Inflammatory macrophage (primary cell): ENCODE data around the gene CRACDL.

Experiments used
- DNase-seq, 2 donors: peaks; one replicate each; pipeline ENCODE4 v3.0.0-alpha.2; 2020 to 2022
- total RNA-seq, 18 experiments: gene quantifications; one replicate each; lab custom pipeline; 2026; ENCODE audit warnings: mixed read lengths in 6 of 18, inconsistent platforms in 2 of 18; lab: John Stamatoyannopoulos, UW

CRACDL gene, protein sequence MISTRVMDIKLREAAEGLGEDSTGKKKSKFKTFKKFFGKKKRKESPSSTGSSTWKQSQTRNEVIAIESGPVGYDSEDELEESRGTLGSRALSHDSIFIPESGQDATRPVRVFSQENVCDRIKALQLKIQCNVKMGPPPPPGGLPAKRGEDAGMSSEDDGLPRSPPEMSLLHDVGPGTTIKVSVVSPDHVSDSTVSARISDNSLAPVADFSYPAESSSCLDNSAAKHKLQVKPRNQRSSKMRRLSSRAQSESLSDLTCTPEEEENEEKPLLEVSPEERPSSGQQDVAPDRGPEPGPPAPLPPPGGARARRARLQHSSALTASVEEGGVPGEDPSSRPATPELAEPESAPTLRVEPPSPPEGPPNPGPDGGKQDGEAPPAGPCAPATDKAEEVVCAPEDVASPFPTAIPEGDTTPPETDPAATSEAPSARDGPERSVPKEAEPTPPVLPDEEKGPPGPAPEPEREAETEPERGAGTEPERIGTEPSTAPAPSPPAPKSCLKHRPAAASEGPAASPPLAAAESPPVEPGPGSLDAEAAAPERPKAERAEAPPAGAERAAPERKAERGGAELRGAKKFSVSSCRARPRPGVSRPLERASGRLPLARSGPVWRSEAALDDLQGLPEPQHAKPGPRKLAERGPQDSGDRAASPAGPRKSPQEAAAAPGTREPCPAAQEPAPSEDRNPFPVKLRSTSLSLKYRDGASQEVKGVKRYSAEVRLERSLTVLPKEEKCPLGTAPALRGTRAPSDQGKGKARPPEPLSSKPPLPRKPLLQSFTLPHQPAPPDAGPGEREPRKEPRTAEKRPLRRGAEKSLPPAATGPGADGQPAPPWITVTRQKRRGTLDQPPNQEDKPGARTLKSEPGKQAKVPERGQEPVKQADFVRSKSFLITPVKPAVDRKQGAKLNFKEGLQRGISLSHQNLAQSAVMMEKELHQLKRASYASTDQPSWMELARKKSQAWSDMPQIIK
- total RNA-seq = 0.04 to 0.69 (median 0.24) reads per million in 18 experiments

DNA sequence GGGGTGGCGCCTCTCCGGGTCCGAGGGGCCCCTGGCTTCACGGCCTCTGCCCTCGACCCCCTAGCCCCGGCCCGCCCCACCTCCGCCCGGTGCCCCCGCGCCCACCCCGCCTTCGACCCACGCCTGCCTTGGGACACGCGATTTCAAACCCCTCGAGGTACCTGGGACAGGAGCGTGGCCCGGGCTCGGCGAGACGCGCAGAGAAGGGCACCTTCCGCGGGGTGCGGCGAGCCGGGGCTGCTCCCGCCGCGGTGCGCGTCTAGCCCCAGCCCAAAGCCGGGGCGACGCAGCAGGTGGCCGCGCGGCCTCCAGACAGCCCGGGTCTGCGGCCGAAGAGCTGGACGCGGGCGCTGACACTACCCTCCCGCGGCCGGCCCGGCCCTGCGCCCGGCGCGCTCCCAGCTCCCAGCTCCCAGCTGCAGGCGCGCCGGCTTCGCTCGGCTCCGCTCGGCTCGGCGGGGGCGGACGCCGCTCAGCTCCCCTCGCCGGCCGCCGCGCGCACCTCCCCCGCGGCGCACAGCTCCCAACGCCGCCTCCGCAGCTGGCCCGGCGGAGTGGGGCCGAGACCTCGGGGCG, at the start of gene CRACDL:
Gene CRACDL (minus strand): TSS at position 449 of the 576 bp plus-strand sequence. CDS start 89,425 bp downstream, outside the sequence.
- DNase-seq = peak in 1 of 2 donors; percentile 50

DNA sequence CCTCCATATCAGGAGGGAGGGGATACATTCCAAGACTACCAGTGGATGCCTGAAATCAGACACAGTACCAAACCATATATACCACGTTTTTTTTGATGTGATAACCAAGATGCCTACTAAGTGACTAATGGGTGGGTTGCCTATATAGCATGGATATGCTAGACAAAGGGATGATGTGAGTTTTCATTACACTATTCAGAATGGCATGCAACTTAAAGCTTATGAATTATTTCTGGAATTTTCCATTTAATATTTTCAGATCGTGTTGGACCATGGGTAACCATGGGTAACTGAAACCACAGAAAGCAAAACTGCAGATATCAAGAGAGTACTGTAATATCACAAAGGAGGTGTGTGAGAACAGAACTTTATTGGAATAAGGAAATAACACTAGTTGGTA, 39.6 kb upstream of the CRACDL start:
- DNase-seq = no peak

DNA sequence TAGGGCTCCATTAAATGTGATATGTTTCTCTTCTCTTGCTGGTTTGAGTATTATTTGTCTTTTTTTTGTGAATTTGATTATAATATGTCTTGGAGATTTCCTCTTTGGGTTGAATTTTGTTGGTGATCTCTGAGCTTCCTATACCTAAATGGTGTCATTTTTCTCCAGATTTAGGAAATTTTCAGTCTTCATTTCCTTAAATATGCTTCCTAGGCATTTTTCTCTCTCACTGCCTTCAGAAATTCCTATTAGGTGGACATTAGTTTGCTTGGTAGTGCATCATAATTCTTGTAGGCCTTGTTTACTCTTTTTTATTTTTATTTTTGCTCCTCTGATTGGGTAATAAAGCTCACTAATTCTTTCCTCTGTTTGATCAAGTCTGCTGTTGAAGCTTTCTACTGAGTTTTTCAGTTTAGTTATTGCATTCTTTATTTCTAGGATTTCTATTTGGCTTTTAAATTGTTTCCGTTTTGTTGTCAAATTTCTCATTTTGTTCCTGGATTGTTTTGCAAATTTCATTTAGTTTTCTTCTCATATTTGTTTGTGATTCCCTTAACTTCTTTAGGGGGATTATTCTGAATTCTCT, 36.6 kb upstream of the CRACDL start:
- no peak for DNase-seq

DNA sequence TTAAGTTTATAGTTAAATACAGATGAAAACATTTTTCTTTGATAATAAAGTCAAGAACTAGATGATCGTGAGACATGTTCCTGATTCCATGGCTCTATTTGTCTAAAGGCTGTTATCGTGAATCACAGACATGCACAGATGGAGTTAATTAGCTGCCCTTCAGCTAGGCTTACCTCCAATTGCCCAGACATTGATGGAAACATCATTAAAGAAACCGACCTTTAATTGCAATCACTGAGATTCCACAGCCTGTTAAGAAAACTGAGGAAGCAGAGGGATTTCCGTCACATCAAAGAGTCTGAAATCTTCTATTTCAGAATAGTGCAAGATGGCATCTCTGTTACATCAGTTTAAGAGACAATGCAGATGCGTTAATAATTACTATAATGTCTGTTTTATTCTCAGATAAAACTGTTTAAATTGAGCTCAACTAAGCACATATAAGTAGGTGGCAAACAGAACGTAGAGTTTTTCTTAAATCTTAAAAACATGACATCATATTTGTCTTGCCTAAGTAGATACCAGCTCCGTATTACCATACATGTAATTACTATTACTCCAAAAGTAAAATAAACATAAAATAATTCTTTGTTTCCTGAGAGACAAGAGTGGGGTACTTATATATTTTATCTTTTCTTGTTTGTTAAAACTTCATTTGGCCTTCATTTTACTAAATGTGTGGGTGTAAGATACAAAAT, 23.9 kb upstream of the CRACDL start:
- DNase-seq = no peak

DNA sequence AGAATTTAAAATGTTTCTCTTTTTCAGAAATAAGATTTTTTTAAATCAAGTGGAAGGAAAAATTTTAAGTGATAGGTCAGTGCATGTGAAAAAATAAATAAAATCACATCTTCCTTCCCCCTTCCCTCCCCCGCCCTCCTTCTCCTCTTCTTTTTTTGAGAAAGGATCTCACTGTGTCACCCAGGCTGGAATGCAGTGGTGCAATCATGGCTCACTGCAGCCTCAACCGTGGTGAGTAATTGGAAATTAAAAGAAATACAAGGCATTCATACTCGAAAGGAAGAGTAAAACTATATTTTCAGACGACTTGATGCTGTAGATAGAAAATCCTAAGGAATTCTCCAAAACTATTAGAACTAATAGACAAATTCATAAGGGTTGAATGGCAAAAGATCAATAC, 16.9 kb upstream of the CRACDL start:
- DNase-seq = no peak

DNA sequence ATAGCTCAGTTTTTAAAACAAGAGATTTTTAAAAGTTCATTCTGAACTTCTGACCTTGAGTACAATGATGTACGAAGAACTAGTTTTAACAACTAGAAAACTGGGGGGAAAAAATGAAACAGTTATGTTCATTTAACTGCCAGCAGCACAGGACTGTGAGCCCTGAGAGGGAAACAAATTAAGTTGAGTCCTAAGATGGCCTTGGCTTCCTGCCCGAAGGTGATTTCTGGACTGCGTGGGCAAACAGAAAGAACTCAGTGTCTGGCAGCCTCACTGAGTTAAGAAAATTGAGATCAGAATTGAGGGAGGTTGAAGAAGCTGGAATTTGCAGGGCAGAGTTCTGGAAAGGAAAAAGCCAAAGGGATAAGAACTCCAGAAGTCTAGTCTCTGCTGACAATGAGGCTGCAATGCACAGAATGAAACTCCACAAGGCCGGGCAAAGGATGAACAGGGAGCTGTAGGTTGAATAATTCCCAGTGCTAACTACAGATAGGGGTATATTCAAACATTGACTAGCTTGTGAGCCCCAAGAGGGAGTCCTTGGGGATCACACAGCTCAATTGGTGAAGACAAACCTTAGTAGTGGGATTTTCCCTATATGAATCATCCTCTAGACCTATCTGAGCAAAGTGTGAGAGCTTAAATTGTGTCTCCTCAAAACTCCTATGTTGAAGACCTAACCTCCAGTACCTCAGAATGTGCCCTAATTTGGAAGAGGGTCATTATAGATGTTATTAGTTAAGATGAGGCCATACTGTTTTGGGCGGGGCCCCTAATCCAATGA, 13.1 kb upstream of the CRACDL start:
- DNase-seq = no peak

DNA sequence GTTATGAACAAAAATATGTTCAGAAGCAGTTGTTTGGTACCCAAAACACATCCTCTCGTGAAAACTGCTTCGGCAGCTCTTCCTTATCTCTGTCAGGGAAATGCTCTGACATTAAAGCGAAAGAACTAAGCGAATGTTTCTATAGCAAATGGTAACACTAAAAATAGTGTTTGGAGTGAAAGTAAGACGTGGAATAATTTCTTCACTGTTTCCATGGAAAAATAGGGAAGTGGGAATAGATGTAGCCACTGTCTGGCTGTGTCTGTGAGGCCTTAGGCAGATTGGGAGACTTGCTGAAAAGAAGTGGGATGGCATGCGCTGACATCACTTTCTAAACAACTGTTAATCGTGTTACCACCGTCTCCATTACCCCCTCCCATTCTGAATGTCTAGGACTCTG, 11.5 kb upstream of the CRACDL start:
- DNase-seq = no peak

DNA sequence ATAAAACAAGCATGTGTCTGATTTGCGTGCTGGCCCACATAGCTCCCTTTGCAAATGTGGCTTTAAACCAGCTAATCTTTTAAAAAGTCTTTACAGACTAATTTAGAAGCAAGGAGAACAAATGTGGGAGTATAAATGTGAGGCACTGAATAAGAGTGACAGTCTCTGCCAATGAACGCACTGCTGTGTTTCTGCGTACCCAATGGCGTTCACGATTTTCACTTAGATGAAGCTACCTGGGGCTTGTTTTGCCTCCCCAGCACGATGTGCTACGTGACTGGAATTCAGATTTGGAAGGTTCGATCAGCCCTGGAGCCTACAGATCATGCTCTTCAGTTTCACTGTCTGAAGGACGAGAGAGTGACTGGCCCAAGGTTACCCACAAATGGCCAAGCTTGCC, 10.8 kb upstream of the CRACDL start:
- no peak for DNase-seq

DNA sequence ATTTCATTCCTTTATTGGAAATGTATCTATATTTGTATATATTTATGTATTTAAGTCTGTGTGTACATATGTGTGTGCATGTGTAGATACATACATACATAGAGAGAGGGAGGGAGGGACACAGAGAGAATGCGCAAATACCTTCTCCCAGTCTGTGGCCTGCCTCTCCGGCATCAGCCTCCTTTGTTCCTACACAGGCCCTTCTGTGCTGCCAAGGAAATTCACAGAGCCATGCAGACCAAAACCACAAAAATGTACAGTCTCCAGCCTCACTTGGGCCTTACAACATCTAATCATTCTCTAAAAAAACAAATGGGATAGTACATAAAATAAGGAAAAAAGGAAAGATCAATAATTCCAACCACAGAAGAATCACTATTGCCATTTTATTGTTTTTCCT, 8.8 kb upstream of the CRACDL start:
- no peak for DNase-seq

DNA sequence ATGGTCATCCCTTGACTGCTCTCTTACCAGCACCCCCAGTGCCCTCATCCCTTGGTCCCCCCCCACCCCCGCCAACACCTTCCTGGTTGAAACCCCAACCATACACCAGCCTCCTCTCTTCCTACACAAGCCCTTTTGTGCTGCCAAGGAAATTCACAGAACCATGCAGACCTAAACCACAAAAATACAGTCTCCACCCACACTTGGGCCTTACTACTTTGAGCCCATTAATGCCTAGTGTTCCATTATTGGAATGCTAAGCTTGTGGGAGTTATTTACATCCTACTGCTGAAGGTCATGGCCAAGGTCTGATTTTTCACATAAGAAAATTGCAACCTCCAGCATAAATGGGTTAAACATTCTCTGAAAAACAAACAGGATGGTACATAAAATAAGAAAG, 4.1 kb upstream of the CRACDL start:
- DNase-seq = no peak

DNA sequence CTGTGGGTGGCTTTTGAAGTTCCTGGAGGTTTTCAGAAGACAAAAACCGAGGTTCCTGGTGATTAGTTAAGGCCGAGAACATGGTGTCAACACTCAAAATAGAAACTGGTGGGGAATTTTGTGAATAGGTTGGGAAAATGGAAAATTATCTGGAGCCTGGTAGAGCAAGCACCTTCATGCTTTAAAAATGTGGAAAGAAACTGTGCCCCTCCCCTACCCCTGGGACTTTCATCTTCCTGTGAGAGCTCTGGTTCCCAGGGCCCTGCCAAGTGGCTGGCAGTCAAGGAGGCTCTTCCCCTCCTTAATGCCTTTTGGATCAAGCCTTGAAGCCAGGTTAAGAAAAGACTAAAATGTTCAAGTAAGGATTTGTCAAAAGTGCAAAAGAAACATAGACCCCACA, 1.9 kb upstream of the CRACDL start:
- no peak for DNase-seq

DNA sequence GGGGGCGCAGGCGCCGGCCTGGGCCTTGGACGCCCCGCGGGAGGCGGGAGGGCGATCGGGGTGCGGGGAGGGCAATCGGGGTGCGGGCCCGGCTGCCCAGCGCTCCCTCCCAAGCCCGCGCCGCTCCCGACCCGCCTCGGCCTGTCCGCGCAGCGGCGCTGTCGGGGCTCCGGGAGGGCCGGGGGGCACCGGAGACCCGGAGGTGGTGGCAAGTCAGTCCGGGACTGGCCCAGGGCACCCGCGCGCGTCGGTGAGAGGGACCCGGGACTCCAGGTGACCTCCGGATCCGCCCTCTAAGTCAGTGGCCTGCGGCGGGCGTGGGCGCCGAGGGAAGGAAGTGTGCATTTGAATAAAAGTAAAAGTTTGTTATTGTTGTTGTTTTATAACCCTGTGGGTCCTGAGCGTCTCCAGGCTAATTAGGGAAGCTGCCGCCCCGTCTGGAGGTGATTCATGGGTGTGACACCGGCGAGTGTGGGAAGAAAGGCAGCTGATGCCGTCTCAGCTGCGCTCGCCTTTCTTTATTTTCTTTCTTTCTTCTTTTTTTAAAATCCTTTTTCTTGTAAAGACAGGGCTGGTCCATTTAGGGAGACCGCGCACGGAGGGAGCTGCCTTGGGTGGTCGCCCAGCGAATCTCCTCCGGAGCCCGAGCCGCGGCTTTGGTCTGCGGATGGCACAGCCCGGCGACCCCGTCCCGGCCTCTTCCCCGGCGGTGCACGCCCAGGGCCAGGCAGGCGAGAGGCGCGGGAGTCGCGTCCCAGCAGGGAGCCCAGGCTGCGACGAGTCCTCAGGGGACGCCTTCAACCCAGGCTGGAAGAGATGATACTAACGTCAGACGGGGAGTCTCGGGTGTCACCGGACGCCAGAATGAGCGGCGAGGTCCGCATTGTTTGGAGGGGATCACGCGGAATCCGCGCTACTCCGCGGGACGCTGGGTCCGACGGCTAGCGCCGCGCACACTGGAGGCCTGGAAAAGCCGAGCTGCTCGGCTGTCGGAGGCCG, 627 bp upstream of the CRACDL start:
- DNase-seq = peak; percentile 58 to 82

DNA sequence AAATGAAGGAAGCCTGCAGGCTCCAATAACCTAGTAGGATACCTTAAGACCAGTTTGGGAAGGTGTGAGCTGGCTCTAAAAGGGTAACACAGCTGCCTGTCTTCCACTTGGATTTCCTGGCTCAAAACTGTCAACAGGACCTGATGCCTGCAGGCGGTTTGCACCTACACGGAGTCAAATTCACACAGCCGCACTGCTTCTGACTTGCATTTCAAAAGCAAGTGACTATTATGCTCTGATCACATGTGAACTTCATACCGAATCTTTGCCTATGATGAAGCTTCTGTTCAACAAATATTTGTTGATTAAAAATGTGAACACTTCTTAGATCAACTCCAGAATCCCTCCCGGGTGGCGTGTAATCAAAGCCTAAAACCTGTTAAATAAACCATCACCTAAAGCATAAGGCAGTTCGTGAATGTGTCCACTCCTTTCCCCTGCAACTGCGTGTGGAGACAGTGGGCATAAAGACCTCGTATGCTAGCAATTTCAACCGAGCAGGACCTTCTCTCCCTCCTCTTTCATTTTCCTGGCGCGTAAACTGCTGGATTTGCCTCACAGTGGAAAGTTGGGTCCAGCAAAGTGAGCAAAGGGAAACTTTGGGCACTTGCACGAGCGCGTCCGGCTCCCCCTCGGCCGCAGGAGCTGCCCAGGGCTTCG, 784 bp downstream of the CRACDL start:
- no peak for DNase-seq

DNA sequence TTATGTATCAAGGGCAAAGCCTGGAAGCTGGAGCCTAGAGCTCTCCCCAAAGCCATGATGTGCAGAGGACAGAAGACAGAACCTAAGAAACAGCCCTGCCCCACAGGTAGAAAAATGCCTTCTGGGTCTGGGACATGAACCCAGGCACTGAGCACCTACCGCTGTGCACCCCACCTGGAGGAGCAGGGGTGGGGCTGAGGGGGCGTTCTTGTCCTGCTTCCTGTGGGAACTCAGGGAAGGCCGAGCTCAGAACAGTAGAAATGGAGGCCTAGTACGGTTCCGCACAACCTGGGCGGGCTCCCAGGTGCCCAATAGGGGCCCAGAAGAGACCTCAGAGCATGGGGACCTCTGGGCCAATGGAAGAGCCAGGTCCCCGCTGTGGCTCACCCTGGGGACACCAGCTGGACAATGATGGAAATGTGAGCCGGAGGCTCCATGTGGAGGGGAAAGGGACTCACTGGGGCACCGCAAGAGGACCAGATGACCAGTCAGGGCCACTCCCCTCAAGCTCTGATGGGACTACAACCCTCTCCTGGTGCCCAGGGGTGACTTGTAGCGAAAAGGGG, 3.2 kb downstream of the CRACDL start:
- no peak for DNase-seq

DNA sequence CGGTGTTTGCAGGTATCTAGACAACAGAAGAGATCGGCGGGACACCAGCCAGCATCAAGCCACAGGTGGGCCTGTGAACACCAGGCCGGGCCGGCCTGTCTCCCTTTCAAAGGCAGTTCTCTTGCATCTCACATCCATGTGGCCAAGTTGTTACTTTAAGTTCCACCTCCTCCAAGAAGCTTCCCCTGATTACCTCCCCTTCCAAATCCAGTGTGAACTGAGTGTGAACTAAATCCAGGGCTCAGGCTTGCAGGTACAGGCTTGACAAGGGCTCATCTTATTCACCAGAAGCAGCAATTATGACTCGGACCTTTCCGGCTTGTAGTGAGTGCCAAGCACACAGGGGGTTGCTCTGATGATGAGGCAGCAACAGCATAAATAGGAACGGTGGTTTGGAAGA, 3.9 kb downstream of the CRACDL start:
- no peak for DNase-seq

DNA sequence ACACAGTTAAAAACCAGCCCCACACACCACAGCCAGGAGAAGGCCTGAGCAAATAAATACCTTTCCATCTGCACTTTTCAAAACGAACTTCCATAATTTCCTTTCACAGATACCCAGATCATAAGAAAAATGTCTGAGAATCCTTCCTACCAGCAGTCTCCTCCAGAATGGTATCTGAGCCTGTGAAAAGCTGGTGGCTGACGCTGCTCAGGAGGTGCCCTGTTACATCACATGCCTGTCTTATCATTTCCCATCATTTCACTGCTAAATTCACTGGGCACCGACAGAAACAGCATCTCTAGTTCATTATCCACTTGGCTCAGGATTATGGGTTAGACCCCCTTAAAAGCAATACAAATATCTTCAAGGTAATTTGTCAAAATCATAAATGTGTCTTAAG, 4.4 kb downstream of the CRACDL start:
- DNase-seq = no peak

DNA sequence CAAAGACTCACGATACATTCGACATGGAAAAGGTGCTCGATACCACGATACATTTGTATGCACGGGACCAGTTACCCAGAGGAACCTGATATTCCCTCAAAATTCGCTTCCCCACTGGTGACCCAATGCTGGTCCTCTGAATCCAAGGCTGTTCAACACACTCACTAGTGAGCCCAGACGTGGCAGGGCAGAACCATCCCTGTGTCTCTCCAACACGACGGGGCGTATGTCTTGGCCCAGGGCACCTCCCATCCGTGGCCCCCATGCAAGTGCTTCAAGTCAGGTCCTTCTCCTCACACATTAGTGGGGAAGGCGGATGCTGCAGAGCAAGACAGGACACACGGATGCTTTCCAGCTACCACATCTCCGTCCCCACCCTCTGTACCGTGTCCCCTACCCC, 6.1 kb downstream of the CRACDL start:
- DNase-seq = no peak

DNA sequence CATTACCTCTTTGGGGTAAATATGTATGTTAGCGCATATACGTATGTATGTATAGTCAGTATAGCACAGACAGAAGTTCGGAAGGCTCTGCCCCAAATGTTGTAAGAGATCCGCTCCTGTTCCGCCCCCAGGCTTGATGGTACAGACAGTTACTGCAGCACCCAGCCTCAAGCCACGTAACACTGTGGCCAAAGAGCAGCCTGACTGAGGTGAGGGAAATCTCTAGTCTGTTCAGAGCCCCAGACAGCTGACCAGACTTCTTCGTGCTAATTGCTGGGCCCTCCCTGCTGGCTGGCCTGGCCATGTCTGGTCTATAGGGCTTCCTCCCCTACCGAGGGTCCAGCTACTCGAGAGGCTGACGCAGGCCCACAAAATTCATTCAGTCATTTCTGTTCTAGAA, 7.8 kb downstream of the CRACDL start:
- no peak for DNase-seq

DNA sequence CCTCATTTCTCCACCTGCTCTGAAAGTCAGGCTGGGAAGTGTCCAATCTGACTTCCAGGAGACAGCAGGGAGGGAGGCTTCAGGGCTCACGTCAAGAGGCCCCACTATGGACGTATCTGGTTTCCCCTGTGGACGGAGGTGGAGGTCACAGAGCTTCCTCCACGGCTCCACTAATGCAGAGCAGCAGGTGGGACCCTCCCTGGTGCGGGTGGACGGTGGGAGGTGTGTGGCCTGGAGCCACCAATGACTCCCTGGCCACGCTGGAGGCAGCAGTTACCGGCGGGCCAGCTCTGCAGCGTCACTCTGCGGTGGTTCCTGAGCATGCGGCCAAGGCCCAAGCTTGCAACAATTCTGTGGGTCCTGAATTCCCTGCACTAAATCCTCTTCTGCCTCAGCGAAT, 9.0 kb downstream of the CRACDL start:
- no peak for DNase-seq
